ENCODE data around the gene TFCP2L1.

The TFCP2L1 gene

DNA sequence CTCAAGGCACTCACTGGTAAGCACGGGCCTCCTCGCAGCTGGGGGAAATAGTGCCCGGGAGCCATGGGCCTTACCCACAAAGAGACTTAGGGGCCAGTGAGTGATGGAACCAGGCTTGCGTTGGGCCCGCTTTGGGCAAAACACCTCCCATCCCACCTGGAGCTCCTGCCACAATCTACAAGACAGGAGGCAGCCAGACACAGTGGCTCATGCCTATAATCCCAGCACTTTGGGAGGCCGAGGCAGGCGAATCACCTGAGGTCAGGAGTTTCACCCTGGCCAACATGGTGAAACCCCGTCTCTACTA is 88.2 kb downstream of the TFCP2L1 start:
- no peak for DNase-seq (ENCODE audit: low read depth in 3 of 3)

DNA sequence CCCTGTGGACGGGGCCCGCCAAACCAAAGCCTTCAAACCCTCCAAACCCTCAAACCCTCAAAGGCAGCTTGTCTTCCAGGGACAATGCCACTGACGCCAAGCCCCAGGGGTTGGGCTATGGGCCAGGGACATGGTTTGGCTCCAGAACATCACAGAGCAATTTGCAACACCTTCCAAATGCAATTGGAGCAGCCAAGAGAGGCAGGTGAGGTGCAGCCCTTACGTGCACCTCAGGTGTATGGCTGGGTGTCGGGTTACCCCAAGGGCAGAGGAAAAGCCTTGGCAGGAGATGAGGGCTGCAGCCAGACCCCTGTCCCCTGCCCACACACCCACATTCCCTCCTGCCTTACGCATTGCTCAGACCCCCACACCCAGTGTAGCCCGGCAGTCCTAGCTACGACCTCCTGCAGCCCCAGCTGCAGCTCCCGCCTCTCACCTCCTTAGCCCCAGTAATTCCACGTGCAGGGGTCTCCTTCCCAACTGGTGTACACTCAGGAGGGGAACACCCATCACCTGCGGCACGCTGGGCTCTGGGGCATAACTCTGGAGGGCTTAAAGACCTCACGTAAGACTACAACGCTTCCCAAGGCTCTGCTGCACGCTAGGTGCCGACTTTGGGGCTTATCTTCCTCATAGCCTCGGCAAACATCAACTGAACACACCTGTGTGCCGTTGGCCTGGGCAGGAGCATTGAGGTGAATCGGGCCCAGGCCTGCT is 88.7 kb downstream of the TFCP2L1 start:
- no peak for DNase-seq (ENCODE audit: low read depth in 3 of 3)

DNA sequence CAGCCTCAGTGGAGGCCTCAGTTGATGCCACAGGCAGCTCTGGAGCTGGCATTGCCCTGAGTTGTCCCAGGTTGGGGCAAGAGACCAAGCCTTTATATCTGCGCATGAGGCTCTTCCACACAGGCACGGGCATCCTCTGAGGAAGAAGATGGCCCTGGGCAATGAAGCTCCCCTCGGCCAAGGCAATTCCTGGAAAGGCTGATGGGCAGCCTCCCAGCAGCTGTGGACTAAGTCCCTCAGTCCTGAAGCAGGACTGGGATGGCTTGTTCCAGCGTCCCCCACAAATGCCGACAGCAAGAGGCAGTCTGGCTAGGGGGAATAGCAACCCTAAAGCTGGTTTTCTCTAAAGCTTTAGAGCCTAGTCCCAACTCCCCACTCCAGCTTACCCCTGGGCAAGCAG is 90.0 kb downstream of the TFCP2L1 start:
- no peak for DNase-seq (ENCODE audit: low read depth in 3 of 3)

DNA sequence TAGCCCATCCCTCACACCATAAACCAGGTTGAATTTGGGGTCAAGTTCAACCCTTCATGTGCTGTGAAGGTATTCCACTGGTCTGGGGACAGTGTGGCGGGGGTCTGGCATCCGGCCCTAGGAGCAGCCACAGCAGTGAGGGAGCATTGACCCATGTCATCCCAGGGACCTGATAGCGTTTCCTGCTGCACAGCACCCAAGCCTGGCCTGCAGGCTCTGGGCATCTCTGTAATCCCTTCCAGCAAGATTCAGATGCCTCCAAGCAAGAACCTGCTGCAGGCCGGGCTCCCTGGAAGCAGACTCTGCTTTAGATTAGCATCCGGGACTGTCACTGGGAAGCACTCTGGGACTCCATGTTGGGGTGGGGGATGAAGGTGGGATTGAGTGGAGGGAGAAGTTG is 90.4 kb downstream of the TFCP2L1 start:
- no peak for DNase-seq (ENCODE audit: low read depth in 3 of 3)

DNA sequence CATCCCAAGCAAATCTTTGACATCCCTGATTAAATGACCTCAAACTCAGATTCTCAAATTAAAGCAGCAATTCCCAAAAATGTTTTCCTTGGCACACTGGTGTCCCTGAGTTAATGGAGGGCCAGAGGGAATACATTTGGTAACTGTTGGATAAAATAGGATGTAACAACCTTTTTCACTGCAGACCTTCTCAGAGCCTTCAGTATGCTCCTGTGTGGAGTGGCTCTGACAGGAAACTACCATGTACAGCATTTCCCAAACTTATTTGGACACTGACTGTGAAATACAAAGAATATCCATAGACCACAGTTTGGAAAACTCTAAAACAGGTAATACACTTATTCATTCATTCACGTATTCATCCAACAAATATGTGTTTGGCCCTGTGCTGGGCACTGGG is 91.8 kb downstream of the TFCP2L1 start:
- no peak for DNase-seq (ENCODE audit: low read depth in 3 of 3)

DNA sequence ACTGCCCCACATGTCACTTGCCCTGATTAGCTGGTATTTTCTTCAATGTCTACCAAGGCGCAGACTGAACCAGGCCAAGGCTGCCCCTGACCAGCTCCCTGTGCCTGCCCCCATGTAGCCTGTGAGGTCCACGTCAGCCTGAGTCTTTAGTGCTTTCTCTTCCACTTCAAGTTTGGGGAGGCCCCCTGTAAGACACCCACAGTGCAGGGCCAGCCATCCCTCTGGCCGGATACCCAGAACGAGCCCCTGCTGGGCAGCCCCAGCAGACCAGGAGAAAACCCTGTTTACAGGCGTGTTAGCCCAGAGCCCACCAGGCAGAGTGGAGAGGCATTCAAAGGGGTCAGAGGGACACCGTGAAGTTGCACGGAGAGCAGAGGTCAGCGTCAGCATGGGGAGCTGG is 92.4 kb downstream of the TFCP2L1 start:
- no peak for DNase-seq (ENCODE audit: low read depth in 3 of 3)

DNA sequence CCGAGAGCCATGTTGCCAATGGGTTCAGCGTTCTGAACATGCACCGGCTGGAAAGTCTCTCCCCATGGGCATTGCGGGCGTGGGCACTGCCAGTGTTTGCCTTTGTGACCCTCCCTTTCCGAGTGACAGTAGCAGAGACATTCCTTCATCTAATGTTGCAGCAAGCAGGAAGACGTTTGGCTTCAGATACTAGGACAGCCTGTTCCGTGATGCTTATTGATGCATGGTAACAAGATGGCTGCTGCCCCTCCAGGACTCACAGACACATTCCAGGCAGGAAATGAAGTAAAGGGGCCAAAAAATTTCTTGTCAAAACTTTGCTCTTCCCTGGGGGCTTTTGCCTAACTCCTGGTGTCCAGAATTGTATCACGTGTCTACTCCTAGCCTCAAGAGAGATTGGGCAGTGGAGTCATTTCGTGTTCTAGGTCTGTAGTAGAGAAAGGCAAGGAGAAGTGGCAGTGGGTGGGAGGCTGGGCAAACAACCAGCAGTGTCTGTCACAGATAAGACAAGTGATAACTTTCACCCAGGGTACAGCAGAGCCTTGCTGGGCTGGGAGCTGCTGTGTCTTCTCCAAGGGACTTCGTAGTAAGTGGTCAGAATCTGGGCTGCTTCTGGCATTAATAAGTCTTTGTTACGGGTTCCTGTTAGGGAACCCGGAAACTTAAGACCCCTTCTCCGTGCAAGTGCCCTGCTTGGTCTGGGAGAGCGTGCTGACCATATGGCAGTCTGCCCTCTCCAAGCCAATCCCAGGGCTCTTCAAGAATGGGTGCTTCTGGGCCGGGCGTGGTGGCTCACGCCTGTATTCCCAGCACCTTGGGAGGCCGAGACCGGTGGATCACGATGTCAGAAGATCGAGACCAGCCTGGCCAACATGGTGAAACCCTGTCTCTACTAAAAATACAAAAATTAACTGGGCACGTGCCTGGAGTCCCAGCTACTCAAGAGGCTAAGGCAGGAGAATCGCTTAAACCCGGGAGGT is 93.5 kb downstream of the TFCP2L1 start:
- no peak for DNase-seq (ENCODE audit: low read depth in 3 of 3)

DNA sequence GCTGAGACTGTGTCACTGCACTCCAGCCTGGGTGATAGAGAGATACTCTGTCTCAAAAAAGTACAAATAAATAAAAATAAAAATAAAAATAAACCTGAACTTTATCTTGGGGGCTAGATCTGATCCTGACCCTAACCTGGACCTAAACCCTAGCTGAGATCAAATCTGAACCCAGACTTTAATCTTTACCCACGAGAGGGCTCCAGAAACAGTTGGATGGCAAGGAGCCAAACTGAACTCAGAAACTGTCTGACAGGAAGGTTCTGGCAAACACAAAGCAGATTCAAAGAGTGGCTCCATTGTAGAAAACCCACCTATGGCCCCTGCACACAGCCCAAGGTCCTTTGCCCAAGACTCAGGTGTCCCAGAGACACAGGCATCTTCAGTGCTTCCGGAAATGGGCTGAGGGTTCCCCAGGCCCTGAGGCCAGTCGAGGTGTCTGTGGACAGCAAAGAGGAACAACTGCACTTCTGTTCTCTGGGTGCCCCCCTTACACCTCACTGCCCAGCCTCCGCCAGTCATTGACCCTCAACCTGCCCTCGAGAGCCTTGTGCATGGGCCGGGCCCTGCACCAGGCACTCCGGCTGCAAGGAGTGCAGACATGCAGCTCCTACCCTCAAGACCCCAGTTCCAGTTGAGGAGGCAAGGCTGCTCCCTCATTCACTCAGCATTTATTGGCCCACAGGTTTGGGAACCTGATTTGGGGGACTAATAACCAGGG is 95.2 kb downstream of the TFCP2L1 start:
- no peak for DNase-seq (ENCODE audit: low read depth in 3 of 3)

DNA sequence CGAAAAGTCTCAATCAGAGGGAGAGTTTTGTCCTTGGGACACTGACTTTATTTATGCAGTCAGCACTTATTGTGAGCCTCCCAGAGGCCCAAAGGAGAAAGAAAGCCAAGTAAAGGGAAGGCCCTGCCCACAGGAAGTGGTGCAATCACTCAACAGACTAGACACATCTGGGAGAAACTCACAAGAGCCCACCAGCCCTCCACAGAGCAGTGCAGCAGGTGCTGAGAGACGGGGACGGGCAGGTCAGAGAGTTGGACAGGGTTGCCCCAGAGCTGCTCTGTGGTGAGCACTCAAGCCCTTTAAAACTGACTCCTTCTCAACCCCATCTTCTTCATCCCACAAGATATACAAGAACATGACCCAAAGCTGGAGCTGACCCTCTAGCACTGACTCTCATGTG is 96.0 kb downstream of the TFCP2L1 start:
- DNase-seq (ENCODE audit: low read depth in 3 of 3), result no peak

DNA sequence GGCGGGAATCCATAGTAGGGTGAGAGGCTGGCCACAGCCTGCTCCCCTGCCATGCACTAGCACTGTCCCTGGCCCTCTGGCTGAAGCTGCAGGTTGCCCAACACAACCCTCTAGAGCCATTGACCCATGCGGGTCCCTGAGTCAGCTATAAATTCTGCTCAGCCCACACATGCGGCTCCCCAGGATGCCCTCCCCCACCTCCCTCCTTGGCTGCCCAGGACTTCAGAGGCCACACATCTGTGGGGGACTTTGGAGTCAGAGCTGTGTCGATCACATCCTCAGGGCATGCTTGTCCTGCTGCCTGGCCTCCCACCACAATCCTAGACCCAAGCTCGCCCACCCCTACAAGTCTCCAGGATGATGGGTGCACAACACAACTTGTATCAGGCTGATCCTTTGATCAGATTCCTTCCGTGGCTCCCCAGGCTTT is 97.0 kb downstream of the TFCP2L1 start:
- DNase-seq (ENCODE audit: low read depth in 3 of 3), result no peak

DNA sequence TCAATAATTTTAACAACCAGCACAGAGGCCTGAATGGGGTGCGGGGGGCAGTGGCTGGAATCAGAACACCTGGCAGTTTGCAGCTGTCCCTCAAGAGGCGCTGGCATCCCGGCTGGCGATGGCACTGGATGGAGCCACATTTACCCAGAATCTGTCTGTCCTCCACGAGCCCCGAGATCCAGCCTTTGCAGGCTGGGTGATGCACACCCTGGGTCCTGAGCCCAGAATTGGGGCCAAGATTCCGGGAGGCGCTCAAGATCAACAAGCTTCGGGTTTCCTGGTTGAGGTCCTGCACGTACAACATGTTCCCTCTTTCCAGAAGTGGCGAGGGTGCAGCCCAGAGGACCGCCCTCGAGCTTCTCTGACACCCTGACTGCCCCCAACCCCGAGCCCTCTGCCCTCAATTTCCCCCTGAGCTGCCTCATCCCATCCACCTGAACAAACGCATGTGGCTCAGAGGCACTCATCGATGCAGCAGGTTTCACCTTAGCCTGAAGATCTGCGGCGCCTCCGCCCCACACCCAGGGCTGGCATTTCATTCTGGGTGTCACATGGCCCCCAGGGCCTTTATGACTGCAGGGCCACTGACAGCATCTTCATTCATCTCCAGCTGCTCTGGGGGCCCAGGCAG is 97.5 kb downstream of the TFCP2L1 start:
- DNase-seq (ENCODE audit: low read depth in 3 of 3), result no peak

DNA sequence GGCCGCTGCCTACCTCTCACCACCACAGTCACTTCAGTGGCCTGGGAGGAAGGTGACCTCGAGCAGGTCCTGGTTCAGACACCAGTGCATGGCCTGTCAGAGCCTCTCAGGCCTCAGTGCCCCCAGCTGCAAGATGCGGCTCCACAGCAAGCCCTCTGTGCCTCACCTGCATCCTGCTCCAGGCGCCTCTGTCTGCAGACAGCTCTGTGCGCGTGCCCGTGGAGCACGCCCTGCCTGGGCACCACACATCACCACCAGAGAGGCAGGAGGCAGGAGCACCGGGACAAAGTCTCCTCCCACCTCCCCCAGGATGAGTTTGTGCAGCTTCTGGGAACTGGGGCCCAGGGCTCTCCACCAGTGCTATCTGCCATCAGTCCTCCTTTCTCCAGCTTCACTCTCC is 98.7 kb downstream of the TFCP2L1 start:
- DNase-seq (ENCODE audit: low read depth in 3 of 3), result no peak

DNA sequence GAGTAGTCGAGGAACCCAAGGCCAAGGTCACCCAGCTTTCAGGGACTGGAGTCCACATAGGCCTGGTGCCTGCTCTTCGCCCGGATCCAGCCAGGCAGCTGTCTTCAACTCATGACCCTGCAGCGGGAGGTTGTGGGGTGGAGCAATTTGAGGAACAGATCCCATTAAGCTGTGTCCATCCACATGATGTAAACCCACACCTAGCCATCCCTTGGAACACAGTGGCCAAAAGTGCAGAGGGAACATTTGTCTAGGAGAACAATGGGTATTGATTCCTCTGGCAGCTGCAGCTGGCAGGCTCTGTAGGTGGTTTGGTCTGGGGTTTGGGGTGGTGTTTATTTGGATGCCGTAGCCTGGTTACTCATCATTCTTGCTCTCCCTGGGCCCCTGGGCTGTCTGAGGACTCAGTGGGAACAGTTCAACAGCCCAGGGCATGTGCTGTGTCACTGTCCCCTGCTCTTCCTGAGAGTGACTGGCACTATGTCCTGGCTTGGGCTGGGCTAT is 99.4 kb downstream of the TFCP2L1 start:
- no peak for DNase-seq (ENCODE audit: low read depth in 3 of 3)

DNA sequence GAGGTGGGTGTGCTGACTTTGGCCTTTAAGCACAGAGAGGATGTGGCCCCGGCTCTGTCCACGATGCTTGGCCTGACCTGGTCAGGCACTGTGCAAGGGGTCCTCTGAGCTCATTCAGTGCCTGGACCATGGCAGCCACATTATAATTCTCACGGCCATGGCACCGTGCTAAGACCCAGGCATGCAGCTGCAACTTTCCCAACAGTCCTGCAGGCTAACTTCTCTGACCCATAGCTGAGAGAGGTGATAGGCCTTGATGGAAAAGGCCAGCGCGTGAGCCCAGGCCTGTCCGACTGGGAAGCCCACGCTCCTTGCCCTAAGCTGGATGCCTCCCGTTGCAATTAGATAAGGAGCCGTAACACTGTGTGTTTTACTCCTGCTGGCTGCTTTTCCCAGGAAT is 99.9 kb downstream of the TFCP2L1 start:
- DNase-seq (ENCODE audit: low read depth in 3 of 3), result no peak

DNA sequence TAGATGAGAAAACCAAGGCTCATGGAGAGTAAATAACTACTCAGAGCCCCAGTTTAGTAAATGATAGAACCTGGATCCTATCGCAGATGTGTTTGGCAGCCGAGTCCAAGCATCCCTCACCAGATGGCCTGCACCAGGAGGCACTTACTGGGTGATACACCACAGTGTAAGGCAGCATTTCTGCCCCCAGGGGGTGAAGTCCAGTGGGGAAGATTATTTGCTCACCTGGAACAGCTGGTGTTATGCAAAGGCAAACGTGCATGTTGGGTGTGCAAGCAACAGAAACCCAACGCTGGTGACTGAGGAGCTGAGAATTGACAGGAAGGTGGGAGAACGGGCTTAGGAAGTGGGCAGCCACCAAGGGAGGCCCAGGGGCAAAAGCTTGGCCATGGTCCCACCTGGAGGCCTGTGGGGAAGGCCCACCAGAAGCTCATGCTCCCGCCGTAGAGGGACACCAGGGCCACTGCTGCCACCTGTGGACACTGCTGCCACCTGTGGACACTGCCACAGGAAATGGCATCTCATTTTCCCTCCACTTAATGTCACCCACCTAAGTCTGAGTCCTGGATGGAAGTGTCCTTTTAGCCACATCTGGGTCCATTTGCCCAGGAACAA is 100.6 kb downstream of the TFCP2L1 start:
- DNase-seq (ENCODE audit: low read depth in 3 of 3), result no peak

DNA sequence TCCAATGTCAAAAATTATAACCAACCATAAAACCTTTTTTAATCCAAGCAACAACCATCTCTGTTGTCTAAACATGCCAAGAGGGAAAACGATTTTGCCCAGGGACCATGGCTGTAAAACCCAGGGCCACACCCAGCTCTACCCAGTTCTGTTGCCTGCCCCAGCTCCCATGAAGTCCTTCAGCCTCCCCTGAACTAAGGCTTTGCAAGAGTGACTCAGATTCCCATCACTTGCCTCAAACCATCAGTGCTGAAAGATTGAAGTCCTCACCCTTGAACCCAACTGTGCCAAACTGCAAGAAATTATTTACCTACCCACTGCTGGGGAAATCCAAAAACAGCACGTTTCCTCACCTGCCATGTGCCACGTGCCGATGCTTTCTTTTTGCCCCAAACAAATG is 102.5 kb downstream of the TFCP2L1 start:
- DNase-seq (ENCODE audit: low read depth in 3 of 3), result no peak

DNA sequence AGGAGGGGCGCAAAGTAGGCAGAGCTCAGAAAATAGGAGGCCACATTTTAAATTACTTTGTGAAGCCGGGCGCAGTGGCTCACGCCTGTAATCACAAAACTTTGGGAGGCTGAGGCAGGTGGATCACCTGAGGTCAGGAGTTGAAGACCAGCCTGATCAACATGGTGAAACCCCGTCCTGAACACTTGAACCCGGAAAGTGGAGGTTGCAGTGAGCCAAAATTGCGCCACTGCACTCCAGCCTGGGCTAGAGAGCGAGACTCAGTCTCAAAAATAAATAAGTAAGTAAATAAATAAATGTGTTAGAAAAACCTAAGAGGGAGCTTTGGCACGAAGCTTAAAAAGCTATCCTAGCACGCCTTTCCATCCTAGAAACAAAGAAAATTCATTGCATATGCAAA is 105.5 kb downstream of the TFCP2L1 start:
- no peak for DNase-seq (ENCODE audit: low read depth in 3 of 3)

DNA sequence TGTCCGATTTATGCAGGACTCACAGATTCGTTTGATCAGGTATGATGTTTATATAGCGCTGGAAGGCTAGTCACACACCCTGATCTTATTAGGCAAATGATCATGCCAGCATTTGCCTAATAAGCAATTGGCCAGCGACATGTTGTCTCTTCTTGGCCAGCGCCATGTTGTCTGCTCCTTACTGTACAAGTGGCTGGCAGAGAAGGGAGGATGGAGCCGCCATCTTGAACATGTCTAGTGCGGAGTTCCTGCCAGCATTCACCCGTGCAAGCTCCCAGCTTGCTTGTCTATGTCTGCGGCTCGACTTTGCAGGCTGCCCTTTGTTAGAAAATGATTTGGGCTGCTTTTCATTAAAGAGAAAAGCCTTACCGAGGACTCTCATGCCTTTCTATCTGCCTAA is 106.3 kb downstream of the TFCP2L1 start:
- DNase-seq (ENCODE audit: low read depth in 3 of 3), result no peak

DNA sequence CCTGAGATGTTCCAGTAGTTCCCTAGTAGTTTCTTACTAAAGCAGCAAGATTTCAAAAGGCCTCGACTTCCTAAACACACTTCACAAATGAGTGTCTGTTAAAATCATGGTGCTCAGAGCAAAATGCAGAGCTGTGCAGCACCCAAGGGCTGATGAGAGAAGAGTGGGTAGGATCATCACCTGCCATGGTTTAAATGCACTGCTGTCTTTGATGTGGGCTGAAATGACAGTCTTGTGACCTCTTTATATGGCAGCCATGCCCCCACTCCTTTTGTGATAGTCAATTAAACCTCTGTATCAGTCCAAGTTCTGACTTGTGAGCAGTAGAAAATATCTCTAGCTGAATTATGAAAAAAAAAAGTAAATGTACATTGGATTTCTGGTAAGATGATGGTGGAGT is 107.1 kb downstream of the TFCP2L1 start:
- no peak for DNase-seq (ENCODE audit: low read depth in 3 of 3)

DNA sequence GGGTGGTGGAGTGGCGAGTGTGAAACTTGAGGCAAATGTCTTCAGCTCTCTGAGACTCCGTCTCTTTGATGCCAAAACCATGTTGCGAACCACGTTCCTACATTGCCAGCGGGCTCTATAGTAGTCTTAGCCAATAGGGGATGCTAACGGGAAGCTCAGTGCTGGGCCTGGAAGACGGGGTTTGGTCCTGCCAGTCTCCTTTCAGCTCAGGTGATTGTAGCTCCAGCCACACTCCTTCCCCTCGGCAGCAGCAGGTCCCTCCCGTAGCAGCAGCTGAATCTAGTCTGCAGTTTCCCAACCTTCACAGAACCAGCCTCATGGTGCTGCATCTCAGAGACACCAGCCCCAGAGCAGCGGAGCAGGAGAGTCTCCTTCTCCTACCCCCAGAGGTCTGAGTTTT is 109.7 kb downstream of the TFCP2L1 start:
- no peak for DNase-seq (ENCODE audit: low read depth in 3 of 3)

DNA sequence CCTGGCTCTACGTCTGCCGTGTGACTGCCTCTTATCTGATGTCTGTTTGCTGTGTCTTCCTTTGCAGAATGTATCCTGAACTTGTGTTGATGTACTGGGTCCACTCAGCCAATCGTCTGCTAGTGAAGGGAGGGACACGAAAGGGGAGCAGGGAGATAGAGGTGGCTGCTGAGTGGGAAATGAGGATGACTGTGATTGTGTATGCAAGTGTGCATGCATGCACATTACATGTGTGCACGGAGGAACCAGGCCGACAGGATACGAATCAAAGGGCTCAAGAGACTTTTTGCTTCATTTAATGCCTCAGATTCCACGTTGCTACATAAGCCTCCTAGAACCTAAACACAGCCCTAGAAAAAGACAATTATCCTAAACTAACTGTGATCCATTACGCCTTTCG is 111.2 kb downstream of the TFCP2L1 start:
- DNase-seq (ENCODE audit: low read depth in 3 of 3), result no peak

DNA sequence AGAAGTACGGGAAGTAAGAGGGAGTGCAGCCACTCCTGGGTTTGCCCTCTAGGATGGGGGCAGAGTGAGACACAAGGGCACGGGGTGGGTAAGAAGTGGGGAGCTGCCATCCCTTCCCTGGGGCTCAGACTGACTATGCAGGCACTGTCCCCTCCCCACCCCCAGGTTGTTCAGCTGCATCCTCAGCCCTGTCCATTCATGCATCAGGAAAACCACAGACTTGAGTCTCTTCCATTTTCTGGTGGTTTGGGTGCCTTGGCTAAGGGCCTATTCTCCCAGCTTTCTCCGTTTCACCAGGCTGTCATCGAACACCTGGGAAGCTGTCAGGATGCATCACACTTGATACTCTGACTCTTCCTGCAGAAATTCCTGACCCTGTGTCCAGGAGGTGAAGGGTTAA is 111.9 kb downstream of the TFCP2L1 start:
- DNase-seq (ENCODE audit: low read depth in 3 of 3), result no peak

Measured in stimulated activated CD4-positive, alpha-beta T cell treated with anti-CD3 and anti-CD28 coated beads, TNF-alpha, amount 100 ng/mL, for 4 hours (primary cell).